RPMI7951 (cell line): ENCODE measurements around the gene PTGR1. TPM values are rescaled to one million over a fixed set of nuclear protein-coding genes. Genes with fewer than 3 reads are reported as not detected.
A peak's percentile ranks its signal among the peaks of the same experiment; 100 is the strongest.
"Not testable (repeated sequence)": the region's sequence is repeated elsewhere in the genome, so short reads cannot be mapped to it uniquely, and the experiment has no call there.

Experiments used
- DNase-seq: peaks from one replicate; pipeline ENCODE4 v3.0.0-alpha.2; 2012; ENCODE audit warnings: low read depth
- total RNA-seq: library from RNA; depleted of rRNA; stranded (reverse); fragments of >200 nt; shearing (Covaris generic); gene quantifications from 2 replicates; pipeline ENCODE4 v1.2.3, GENCODE V29; 2014

PTGR1 gene
- total RNA-seq, 1 experiment from 2014 or later, result 92.4 TPM

GRCh38 chr9:111613436-111614040 lies 14.1 kb upstream of the PTGR1 start:
- peak; percentile 26 for DNase-seq

GRCh38 chr9:111610845-111611244 lies 11.4 kb upstream of the PTGR1 start:
- DNase-seq, result no peak

GRCh38 chr9:111610149-111610548 lies 10.7 kb upstream of the PTGR1 start:
- DNase-seq, result no peak

- no peak for DNase-seq
Measured at GRCh38 chr9:111605041-111605559, 5.7 kb upstream of the PTGR1 start.

GRCh38 chr9:111604054-111604615 lies 4.7 kb upstream of the PTGR1 start:
- DNase-seq, result no peak

GRCh38 chr9:111603041-111603440 lies 3.6 kb upstream of the PTGR1 start:
- no peak for DNase-seq

- peak; percentile 72 for DNase-seq
Measured at GRCh38 chr9:111601237-111602018, 2.0 kb upstream of the PTGR1 start.

GRCh38 chr9:111599955-111600343 lies 502 bp upstream of the PTGR1 start:
- no peak for DNase-seq

- peak; percentile 26 for DNase-seq
Measured at GRCh38 chr9:111598733-111599091, 735 bp downstream of the PTGR1 start.

GRCh38 chr9:111597852-111598732 lies 1.4 kb downstream of the PTGR1 start:
- DNase-seq, result peak; percentile 52

GRCh38 chr9:111588846-111589245 lies 10.6 kb downstream of the PTGR1 start:
- no peak for DNase-seq

- no peak for DNase-seq
Measured at GRCh38 chr9:111586378-111586777, 13.1 kb downstream of the PTGR1 start.

- DNase-seq, result peak; percentile 73
Measured at GRCh38 chr9:111582888-111583287, 16.6 kb downstream of the PTGR1 start.

- peak; percentile 91 for DNase-seq
Measured at GRCh38 chr9:111572950-111573604, 26.4 kb downstream of the PTGR1 start.

- not testable (repeated sequence) for DNase-seq
Measured at GRCh38 chr9:111568127-111568526, 31.3 kb downstream of the PTGR1 start.

- no peak for DNase-seq
Measured at GRCh38 chr9:111566234-111566633, 33.2 kb downstream of the PTGR1 start.

- DNase-seq, result no peak
Measured at GRCh38 chr9:111561165-111561719, 38.2 kb downstream of the PTGR1 start.

- DNase-seq, result peak; percentile 37
Measured at GRCh38 chr9:111559000-111559610, 40.3 kb downstream of the PTGR1 start.

- not testable (repeated sequence) for DNase-seq
Measured at GRCh38 chr9:111555425-111555824, 44.0 kb downstream of the PTGR1 start.

- no peak for DNase-seq
Measured at GRCh38 chr9:111548623-111549022, 50.8 kb downstream of the PTGR1 start.
